Endothelial cell of umbilical vein (primary cell): ENCODE measurements around the gene TAF3. TPM values are rescaled to one million over a fixed set of nuclear protein-coding genes. Genes with fewer than 3 reads are reported as not detected.

Source experiments
- BruUV-seq: library from RNA; stranded (reverse); fragments of 400-500 nt; replicated peaks from 2 replicates; lab custom pipeline; 2021; lab: Mats Ljungman, UMichigan
- CTCF ChIA-PET: fragments of 300-600, 350-600 bp; sonication (Branson Sonifier 250); formaldehyde crosslinking; loops from one replicate; lab custom pipeline; 2021; ENCODE audit warnings: antibody characterized with exemption, inconsistent platforms; lab: Charles Lee
- POLR2A ChIA-PET: fragments of 300-600, 350-600 bp; sonication (Branson Sonifier 250); formaldehyde crosslinking; loops from one replicate; lab custom pipeline; 2021; ENCODE audit warnings: antibody characterized with exemption, inconsistent platforms; lab: Charles Lee
- DNase-seq: peaks from one replicate; pipeline ENCODE4 v3.0.0-alpha.2; 2011; ENCODE audit warnings: low read depth, low spot score
- FAIRE-seq: peaks from 2 replicates; lab custom pipeline; 2011; peaks lifted over from hg19 to GRCh38; lab: Jason Lieb, UNC
- H2AFZ ChIP-seq: 2 replicates; pipeline ENCODE4 v1.6.0; 2012; ENCODE audit warnings: low read depth, low read length, control low read depth, inconsistent platforms
- H3K27ac ChIP-seq: 2 replicates; pipeline ENCODE4 v1.5.1; 2011; ENCODE audit warnings: low read depth, mild to moderate bottlenecking, control low read depth, low read length, moderate library complexity; ENCODE audit not compliant: insufficient read depth
- H3K27me3 ChIP-seq, 2 experiments: 2 replicates each; pipeline versions ENCODE4 v1.6.0 to v1.6.1; 2011; ENCODE audit warnings: low read length in 2 of 2, mixed read lengths in 1 of 2; ENCODE audit not compliant: control insufficient read depth in 2 of 2, insufficient read depth in 2 of 2
- H3K36me3 ChIP-seq, 2 experiments: 2 replicates in 1 of 2; 3 replicates in 1 of 2; pipeline ENCODE4 v1.5.1; 2011; ENCODE audit warnings: low read length in 2 of 2, mild to moderate bottlenecking in 1 of 2, moderate library complexity in 1 of 2; ENCODE audit not compliant: control insufficient read depth in 2 of 2, insufficient read depth in 2 of 2; ENCODE audit errors: extremely low read depth in 1 of 2
- H3K4me1 ChIP-seq: 3 replicates; pipeline ENCODE4 v1.5.1; 2011; ENCODE audit warnings: mild to moderate bottlenecking, low read length; ENCODE audit not compliant: control insufficient read depth, insufficient read depth; ENCODE audit errors: extremely low read depth
- H3K4me2 ChIP-seq: 2 replicates; pipeline ENCODE4 v1.6.1; 2011; ENCODE audit warnings: low read length, control low read depth, mixed read lengths; ENCODE audit not compliant: insufficient read depth
- H3K4me3 ChIP-seq, 3 experiments: fragments of 200-600 bp in 1 of 3; sonication (generic), shearing (Covaris generic) in 1 of 3; replicated peaks in 1 of 3; 2 replicates each; pipeline ENCODE4 v1.5.1; 2011 to 2016; ENCODE audit warnings: control low read depth in 3 of 3, low read length in 3 of 3, mild to moderate bottlenecking in 2 of 3, inconsistent platforms in 1 of 3, low read depth in 1 of 3, moderate library complexity in 1 of 3; ENCODE audit not compliant: insufficient read depth in 1 of 3
- H3K79me2 ChIP-seq: 2 replicates; pipeline ENCODE4 v1.6.0; 2012; ENCODE audit warnings: low read length, inconsistent platforms; ENCODE audit not compliant: control insufficient read depth, insufficient read depth
- H3K9ac ChIP-seq: replicated peaks from 2 replicates; pipeline ENCODE3; 2011; ENCODE audit warnings: low read length, control low read depth; ENCODE audit not compliant: insufficient read depth; ENCODE audit errors: extremely low read depth
- H3K9me1 ChIP-seq: replicated peaks from 3 replicates; pipeline ENCODE4 v1.6.0; 2011; ENCODE audit warnings: mild to moderate bottlenecking, low read length; ENCODE audit not compliant: control insufficient read depth, insufficient read depth; ENCODE audit errors: extremely low read depth
- H3K9me3 ChIP-seq: replicated peaks from 2 replicates; pipeline ENCODE4 v1.5.1; 2012; ENCODE audit warnings: low read length, inconsistent platforms; ENCODE audit not compliant: control insufficient read depth, insufficient read depth
- H4K20me1 ChIP-seq: replicated peaks from 2 replicates; pipeline ENCODE3; 2011; ENCODE audit warnings: mild to moderate bottlenecking, low read length; ENCODE audit not compliant: control insufficient read depth, insufficient read depth; ENCODE audit errors: extremely low read depth
- CTCF ChIP-seq, 2 donors: IDR thresholded peaks; 1 replicate in 1 of 2; 2 replicates in 1 of 2; pipeline ENCODE4 v1.5.1; 2011; ENCODE audit warnings: low read length in 2 of 2, mild to moderate bottlenecking in 2 of 2, moderate library complexity in 2 of 2, control low read depth in 1 of 2, inconsistent platforms in 1 of 2, low read depth in 1 of 2; ENCODE audit not compliant: insufficient read depth in 1 of 2; ENCODE audit errors: extremely low read depth in 1 of 2
- EZH2 ChIP-seq: IDR thresholded peaks from 2 replicates; pipeline ENCODE4 v1.6.1; 2012; ENCODE audit warnings: borderline replicate concordance, low read depth, mild to moderate bottlenecking, moderate library complexity, low read length, inconsistent platforms; ENCODE audit not compliant: severe bottlenecking
- FOS ChIP-seq: IDR thresholded peaks from 2 replicates; pipeline ENCODE4 v1.6.1; 2011; ENCODE audit warnings: mild to moderate bottlenecking, low read length, moderate library complexity, borderline replicate concordance; ENCODE audit not compliant: insufficient read depth
- GATA2 ChIP-seq: IDR thresholded peaks from 2 replicates; pipeline ENCODE4 v1.7.0; 2011; ENCODE audit warnings: low read depth, mild to moderate bottlenecking, moderate library complexity, mixed read lengths, low read length; ENCODE audit not compliant: insufficient read length, insufficient read depth
- JUN ChIP-seq: IDR thresholded peaks from 2 replicates; pipeline ENCODE4 v1.6.1; 2011; ENCODE audit warnings: borderline replicate concordance, low read depth; ENCODE audit not compliant: insufficient read length, insufficient read depth
- MAX ChIP-seq: IDR thresholded peaks from 2 replicates; pipeline ENCODE4 v1.6.1; 2011; ENCODE audit not compliant: insufficient read depth, insufficient read length
- MYC ChIP-seq: IDR thresholded peaks from one replicate; pipeline ENCODE4 v1.6.1; 2011; ENCODE audit warnings: mild to moderate bottlenecking, low read depth, low read length
- POLR2A ChIP-seq: IDR thresholded peaks from 2 replicates; pipeline ENCODE4 v1.6.1; 2012; ENCODE audit warnings: low read depth, mild to moderate bottlenecking, control low read depth, low read length
- POLR2AphosphoS5 ChIP-seq: IDR thresholded peaks from 2 replicates; pipeline ENCODE4 v1.6.1; 2012; ENCODE audit warnings: low read depth, mild to moderate bottlenecking, control low read depth, low read length, moderate library complexity; ENCODE audit not compliant: insufficient read depth
- dilution Hi-C: fragments of 300-500 bp; cut with MboI; formaldehyde crosslinking; loops from one replicate; pipeline ENCODE4 v1.15.0; 2019; ENCODE audit warnings: low sequenced_read_pairs; ENCODE audit not compliant: extremely low pct_ligation_motif_present
- intact Hi-C: fragments of 100-400 bp; cut with micrococcal nuclease; formaldehyde crosslinking; loops from one replicate; pipeline ENCODE4 v1.10.0; 2022
- polyA plus RNA-seq, 4 experiments: library from polyadenylated mRNA; depleted of rRNA in 3 of 4; stranded (reverse) in 3 of 4; unstranded in 1 of 4; fragments of >200 nt; gene quantifications; 2 replicates each; pipeline versions ENCODE4 v1.2.1 to v1.2.3, GENCODE V29; 2011 to 2012; ENCODE audit warnings: missing spikeins in 1 of 4
- total RNA-seq: library from RNA; stranded (reverse); gene quantifications from 2 replicates; pipeline ENCODE4 v1.2.3, GENCODE V29; 2021

TAF3 gene
- total and polyA plus RNA-seq, 2 donors (not counting 3 experiments of a cell fraction or from before 2014, with no cell fraction given): 2.4 to 10.5 TPM

- FAIRE-seq (no peak), DNase-seq (no peak)
- H3K27me3 ChIP-seq: no peaks in the 10 kb centered on the region
- peaks cover 15% of the 10 kb centered on the region for H3K4me1 ChIP-seq
- TF ChIP-seq FOS (no peak), JUN (no peak), POLR2AphosphoS5 (no peak), GATA2 (no peak), EZH2 (no peak), MYC (no peak), MAX (no peak)
- CTCF ChIA-PET: interaction anchor here (0.9 to 1.1 kb wide), 2 partner anchors 9 to 10 kb away, joined by 3 read pairs; no protein-coding TSS in a partner anchor
- intact Hi-C loops: no loop called here
- H3K79me2 ChIP-seq: peaks cover 2% of the 10 kb centered on the region
- H3K4me3 ChIP-seq: no peak overlapping the region
- no peak overlapping the region for H2AFZ ChIP-seq
- no peaks in the 10 kb centered on the region for H3K9me1 ChIP-seq
- BruUV-seq: no TSS peak
- H3K36me3 ChIP-seq: no peaks in the 10 kb centered on the region
- no peak overlapping the region for H3K9ac ChIP-seq
- H4K20me1 ChIP-seq: no peaks in the 10 kb centered on the region
- POLR2A ChIA-PET: no interaction called here
- H3K9me3 ChIP-seq: no peaks in the 10 kb centered on the region
- no peak overlapping the region for H3K27ac ChIP-seq
- dilution Hi-C loops: no loop called here
- no peak overlapping the region for H3K4me2 ChIP-seq
Observed at GRCh38 chr10:7958442-7958841, 140.1 kb downstream of the TAF3 start.

GRCh38 chr10:7960108-7960507 lies 141.8 kb downstream of the TAF3 start:
- Histone ChIP-seq H3K9ac (no peak overlapping the region), H3K4me2 (no peak overlapping the region), H3K27me3 (no peaks in the 10 kb centered on the region), H4K20me1 (no peaks in the 10 kb centered on the region), H3K79me2 (peaks cover 2% of the 10 kb centered on the region), H3K36me3 (peaks cover 2% of the 10 kb centered on the region in 2 experiments), H2AFZ (no peak overlapping the region), H3K9me3 (no peaks in the 10 kb centered on the region), H3K27ac (no peak overlapping the region), H3K4me3 (no peak overlapping the region), H3K4me1 (peaks cover 15% of the 10 kb centered on the region), H3K9me1 (no peaks in the 10 kb centered on the region)
- FAIRE-seq: no peak
- DNase-seq: no peak
- intact Hi-C loops (no loop called here), dilution Hi-C loops (no loop called here)
- CTCF ChIA-PET: interaction anchor here (1.0 kb wide), 1 partner anchor 15 kb away, joined by 3 read pairs; no protein-coding TSS in a partner anchor
- no TSS peak for BruUV-seq
- no peak for TF ChIP-seq FOS
- no peak for TF ChIP-seq CTCF (IDR thresholded peaks at IDR 0.05; ENCODE audit: extremely low read depth in 1 of 2, insufficient read depth in 1 of 2, low read depth in 1 of 2, low read length in 2 of 2)
- TF ChIP-seq MYC: no peak
- TF ChIP-seq MAX: no peak
- TF ChIP-seq EZH2: no peak
- TF ChIP-seq JUN: no peak
- TF ChIP-seq POLR2AphosphoS5: no peak
- no peak for TF ChIP-seq POLR2A
- TF ChIP-seq GATA2: no peak
- POLR2A ChIA-PET: no interaction called here
